Endothelial cell of umbilical vein (primary cell): ENCODE results near the gene ROBO2.

ENCODE experiments used
- EZH2 ChIP-seq: IDR thresholded peaks from 2 replicates; pipeline ENCODE4 v1.6.1; 2012; ENCODE audit warnings: borderline replicate concordance, low read depth, mild to moderate bottlenecking, moderate library complexity, low read length, inconsistent platforms; ENCODE audit not compliant: severe bottlenecking
- FOS ChIP-seq: IDR thresholded peaks from 2 replicates; pipeline ENCODE4 v1.6.1; 2011; ENCODE audit warnings: mild to moderate bottlenecking, low read length, moderate library complexity, borderline replicate concordance; ENCODE audit not compliant: insufficient read depth
- GATA2 ChIP-seq: IDR thresholded peaks from 2 replicates; pipeline ENCODE4 v1.7.0; 2011; ENCODE audit warnings: low read depth, mild to moderate bottlenecking, moderate library complexity, mixed read lengths, low read length; ENCODE audit not compliant: insufficient read length, insufficient read depth
- JUN ChIP-seq: IDR thresholded peaks from 2 replicates; pipeline ENCODE4 v1.6.1; 2011; ENCODE audit warnings: borderline replicate concordance, low read depth; ENCODE audit not compliant: insufficient read length, insufficient read depth
- MAX ChIP-seq: IDR thresholded peaks from 2 replicates; pipeline ENCODE4 v1.6.1; 2011; ENCODE audit not compliant: insufficient read depth, insufficient read length
- MYC ChIP-seq: IDR thresholded peaks from one replicate; pipeline ENCODE4 v1.6.1; 2011; ENCODE audit warnings: mild to moderate bottlenecking, low read depth, low read length
- POLR2A ChIP-seq: IDR thresholded peaks from 2 replicates; pipeline ENCODE4 v1.6.1; 2012; ENCODE audit warnings: low read depth, mild to moderate bottlenecking, control low read depth, low read length
- POLR2AphosphoS5 ChIP-seq: IDR thresholded peaks from 2 replicates; pipeline ENCODE4 v1.6.1; 2012; ENCODE audit warnings: low read depth, mild to moderate bottlenecking, control low read depth, low read length, moderate library complexity; ENCODE audit not compliant: insufficient read depth
- TF ChIP-seq, protein P1 (sequence below), 2 donors: IDR thresholded peaks; 1 replicate in 1 of 2; 2 replicates in 1 of 2; pipeline ENCODE4 v1.5.1; 2011; ENCODE audit warnings: low read length in 2 of 2, mild to moderate bottlenecking in 2 of 2, moderate library complexity in 2 of 2, control low read depth in 1 of 2, inconsistent platforms in 1 of 2, low read depth in 1 of 2; ENCODE audit not compliant: insufficient read depth in 1 of 2; ENCODE audit errors: extremely low read depth in 1 of 2

GRCh38 chr3:77025471-77025870 lies 14.4 kb upstream of the ROBO2 start:
- TF ChIP-seq POLR2AphosphoS5 (no peak), GATA2 (no peak), POLR2A (no peak), JUN (no peak), EZH2 (no peak), MYC (no peak), MAX (no peak), FOS (no peak)
- TF ChIP-seq, protein P1, sequence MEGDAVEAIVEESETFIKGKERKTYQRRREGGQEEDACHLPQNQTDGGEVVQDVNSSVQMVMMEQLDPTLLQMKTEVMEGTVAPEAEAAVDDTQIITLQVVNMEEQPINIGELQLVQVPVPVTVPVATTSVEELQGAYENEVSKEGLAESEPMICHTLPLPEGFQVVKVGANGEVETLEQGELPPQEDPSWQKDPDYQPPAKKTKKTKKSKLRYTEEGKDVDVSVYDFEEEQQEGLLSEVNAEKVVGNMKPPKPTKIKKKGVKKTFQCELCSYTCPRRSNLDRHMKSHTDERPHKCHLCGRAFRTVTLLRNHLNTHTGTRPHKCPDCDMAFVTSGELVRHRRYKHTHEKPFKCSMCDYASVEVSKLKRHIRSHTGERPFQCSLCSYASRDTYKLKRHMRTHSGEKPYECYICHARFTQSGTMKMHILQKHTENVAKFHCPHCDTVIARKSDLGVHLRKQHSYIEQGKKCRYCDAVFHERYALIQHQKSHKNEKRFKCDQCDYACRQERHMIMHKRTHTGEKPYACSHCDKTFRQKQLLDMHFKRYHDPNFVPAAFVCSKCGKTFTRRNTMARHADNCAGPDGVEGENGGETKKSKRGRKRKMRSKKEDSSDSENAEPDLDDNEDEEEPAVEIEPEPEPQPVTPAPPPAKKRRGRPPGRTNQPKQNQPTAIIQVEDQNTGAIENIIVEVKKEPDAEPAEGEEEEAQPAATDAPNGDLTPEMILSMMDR (IDR thresholded peaks at IDR 0.05; ENCODE audit: extremely low read depth in 1 of 2, insufficient read depth in 1 of 2, low read depth in 1 of 2, low read length in 2 of 2) = no peak
